Measurements from ENCODE around the gene SPATS2L. TPM values are rescaled to one million over a fixed set of nuclear protein-coding genes. Genes with fewer than 3 reads are reported as not detected.

The SPATS2L gene
- total RNA-seq, 1 donor from 2014 or later, result 79.9 TPM

DNA sequence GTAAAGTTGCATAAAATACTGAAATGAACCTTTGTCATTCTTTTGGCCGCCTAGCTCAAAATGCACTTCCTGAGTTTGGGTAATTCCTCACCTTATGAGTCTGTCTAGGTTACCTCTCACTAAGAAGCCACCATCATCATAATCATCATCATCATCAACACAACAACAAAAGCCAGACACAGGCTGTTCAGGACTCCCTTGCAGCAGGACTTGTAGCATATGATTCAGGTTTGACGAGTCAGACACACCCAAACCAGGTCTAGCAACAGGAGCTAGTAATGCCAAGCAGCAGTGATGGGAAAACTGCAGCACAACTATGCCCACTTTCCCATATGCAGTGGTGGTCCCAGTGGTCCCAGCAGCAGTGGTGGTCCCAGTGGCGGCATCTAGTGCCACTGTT, 216.7 kb downstream of the SPATS2L start:
- Histone ChIP-seq H3K9me3 (ENCODE audit: control insufficient read depth in 3 of 3, low read length in 3 of 3) (no peaks in the 10 kb centered on the region), H3K4me3 (ENCODE audit: low read length in 3 of 3) (no peak overlapping the region), H3K27me3 (ENCODE audit: control insufficient read depth in 3 of 3, insufficient read depth in 3 of 3, low read length in 3 of 3) (peaks cover 4 to 11% (median 5%) of the 10 kb centered on the region in 3 donors), H3K36me3 (ENCODE audit: control insufficient read depth in 3 of 3, insufficient read depth in 3 of 3, low read length in 3 of 3) (no peaks in the 10 kb centered on the region), H3K4me1 (ENCODE audit: control insufficient read depth in 3 of 3, insufficient read depth in 3 of 3, low read length in 3 of 3) (peaks cover 10 to 11% (median 11%) of the 10 kb centered on the region in 3 donors), H3K27ac (ENCODE audit: low read depth, low read length) (no peak overlapping the region), H3K9ac (ENCODE audit: low read depth in 1 of 3, low read length in 3 of 3) (no peak overlapping the region)

DNA sequence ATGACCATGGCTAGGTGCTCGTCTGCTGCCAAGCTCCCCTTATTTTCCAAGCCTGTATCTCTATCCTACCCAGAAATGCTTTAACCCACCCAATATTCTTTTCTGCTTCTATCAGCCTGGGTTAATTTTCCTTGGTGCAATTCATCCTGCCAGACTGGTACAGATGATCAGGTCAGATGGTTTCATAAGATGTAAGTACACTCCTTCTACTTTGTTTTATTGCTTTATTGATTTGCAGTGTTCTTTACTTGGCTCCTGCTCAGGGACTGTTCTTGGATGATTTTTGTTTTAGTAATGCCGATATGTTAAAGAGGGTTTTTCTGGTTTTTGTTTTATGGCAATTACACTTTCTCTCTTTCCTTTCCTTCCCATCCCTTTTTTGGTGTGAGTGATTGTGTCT, 217.1 kb downstream of the SPATS2L start:
- H3K27me3 ChIP-seq (ENCODE audit: control insufficient read depth in 3 of 3, insufficient read depth in 3 of 3, low read length in 3 of 3), result peaks cover 4 to 11% (median 5%) of the 10 kb centered on the region in 3 donors
- no peak overlapping the region for H3K27ac ChIP-seq (ENCODE audit: low read depth, low read length)
- H3K36me3 ChIP-seq (ENCODE audit: control insufficient read depth in 3 of 3, insufficient read depth in 3 of 3, low read length in 3 of 3), result no peaks in the 10 kb centered on the region
- no peaks in the 10 kb centered on the region for H3K9me3 ChIP-seq (ENCODE audit: control insufficient read depth in 3 of 3, low read length in 3 of 3)
- H3K4me1 ChIP-seq (ENCODE audit: control insufficient read depth in 3 of 3, insufficient read depth in 3 of 3, low read length in 3 of 3), result peaks cover 10 to 11% (median 11%) of the 10 kb centered on the region in 3 donors
- H3K4me3 ChIP-seq (ENCODE audit: low read length in 3 of 3), result no peak overlapping the region
- no peak overlapping the region for H3K9ac ChIP-seq (ENCODE audit: low read depth in 1 of 3, low read length in 3 of 3)

DNA sequence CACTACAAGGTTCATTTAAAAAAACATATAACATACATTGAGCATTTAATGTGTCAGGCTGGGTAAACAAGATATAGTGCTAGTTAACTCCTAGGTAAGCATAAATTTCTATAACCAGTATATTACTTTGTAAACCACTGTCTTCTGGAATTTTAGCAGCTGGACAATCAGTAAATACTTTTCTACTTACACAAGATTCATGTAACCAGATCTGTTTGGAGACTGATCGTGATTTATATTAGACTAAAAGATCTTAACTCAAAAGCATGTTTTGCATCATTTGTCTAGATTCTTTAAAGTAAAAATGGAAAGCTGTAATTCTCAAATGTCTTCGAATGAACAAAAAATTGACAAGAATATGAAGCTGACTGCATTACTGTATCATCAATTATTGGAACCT, 218.6 kb downstream of the SPATS2L start:
- no peaks in the 10 kb centered on the region for H3K36me3 ChIP-seq (ENCODE audit: control insufficient read depth in 3 of 3, insufficient read depth in 3 of 3, low read length in 3 of 3)
- H3K4me3 ChIP-seq (ENCODE audit: low read length in 3 of 3), result peak overlapping the region in 2 of 3 donors; percentile 94 to 97
- no peak overlapping the region for H3K27ac ChIP-seq (ENCODE audit: low read depth, low read length)
- peaks cover 10 to 11% (median 11%) of the 10 kb centered on the region in 3 donors for H3K4me1 ChIP-seq (ENCODE audit: control insufficient read depth in 3 of 3, insufficient read depth in 3 of 3, low read length in 3 of 3)
- peaks cover 4 to 11% (median 5%) of the 10 kb centered on the region in 3 donors for H3K27me3 ChIP-seq (ENCODE audit: control insufficient read depth in 3 of 3, insufficient read depth in 3 of 3, low read length in 3 of 3)
- H3K9me3 ChIP-seq (ENCODE audit: control insufficient read depth in 3 of 3, low read length in 3 of 3), result no peaks in the 10 kb centered on the region
- no peak overlapping the region for H3K9ac ChIP-seq (ENCODE audit: low read depth in 1 of 3, low read length in 3 of 3)

DNA sequence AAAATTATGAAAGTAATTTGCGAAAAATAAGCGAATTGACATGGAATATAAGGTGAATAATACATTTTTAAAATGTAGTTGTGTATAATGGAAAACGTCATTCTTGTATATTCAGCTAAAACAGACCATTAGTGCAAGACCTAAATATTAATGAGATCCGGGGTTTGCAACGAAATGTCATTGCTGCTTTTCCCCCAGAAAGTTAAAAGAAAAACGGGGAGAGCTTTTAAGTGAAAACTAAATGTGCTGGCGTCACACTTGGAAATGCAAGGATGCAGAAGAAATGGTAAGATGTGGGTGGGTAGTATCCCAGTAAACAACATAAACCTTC, 219.0 kb downstream of the SPATS2L start:
- H3K9ac ChIP-seq (ENCODE audit: low read depth in 1 of 3, low read length in 3 of 3), result peak overlapping the region; percentile 68 to 84 (median 81)
- H3K9me3 ChIP-seq (ENCODE audit: control insufficient read depth in 3 of 3, low read length in 3 of 3), result no peaks in the 10 kb centered on the region
- H3K27me3 ChIP-seq (ENCODE audit: control insufficient read depth in 3 of 3, insufficient read depth in 3 of 3, low read length in 3 of 3), result peaks cover 4 to 11% (median 5%) of the 10 kb centered on the region in 3 donors
- no peak overlapping the region for H3K27ac ChIP-seq (ENCODE audit: low read depth, low read length)
- peaks cover 10 to 11% (median 11%) of the 10 kb centered on the region in 3 donors for H3K4me1 ChIP-seq (ENCODE audit: control insufficient read depth in 3 of 3, insufficient read depth in 3 of 3, low read length in 3 of 3)
- H3K4me3 ChIP-seq (ENCODE audit: low read length in 3 of 3), result peak overlapping the region; percentile 92 to 97 (median 94)
- no peaks in the 10 kb centered on the region for H3K36me3 ChIP-seq (ENCODE audit: control insufficient read depth in 3 of 3, insufficient read depth in 3 of 3, low read length in 3 of 3)

DNA sequence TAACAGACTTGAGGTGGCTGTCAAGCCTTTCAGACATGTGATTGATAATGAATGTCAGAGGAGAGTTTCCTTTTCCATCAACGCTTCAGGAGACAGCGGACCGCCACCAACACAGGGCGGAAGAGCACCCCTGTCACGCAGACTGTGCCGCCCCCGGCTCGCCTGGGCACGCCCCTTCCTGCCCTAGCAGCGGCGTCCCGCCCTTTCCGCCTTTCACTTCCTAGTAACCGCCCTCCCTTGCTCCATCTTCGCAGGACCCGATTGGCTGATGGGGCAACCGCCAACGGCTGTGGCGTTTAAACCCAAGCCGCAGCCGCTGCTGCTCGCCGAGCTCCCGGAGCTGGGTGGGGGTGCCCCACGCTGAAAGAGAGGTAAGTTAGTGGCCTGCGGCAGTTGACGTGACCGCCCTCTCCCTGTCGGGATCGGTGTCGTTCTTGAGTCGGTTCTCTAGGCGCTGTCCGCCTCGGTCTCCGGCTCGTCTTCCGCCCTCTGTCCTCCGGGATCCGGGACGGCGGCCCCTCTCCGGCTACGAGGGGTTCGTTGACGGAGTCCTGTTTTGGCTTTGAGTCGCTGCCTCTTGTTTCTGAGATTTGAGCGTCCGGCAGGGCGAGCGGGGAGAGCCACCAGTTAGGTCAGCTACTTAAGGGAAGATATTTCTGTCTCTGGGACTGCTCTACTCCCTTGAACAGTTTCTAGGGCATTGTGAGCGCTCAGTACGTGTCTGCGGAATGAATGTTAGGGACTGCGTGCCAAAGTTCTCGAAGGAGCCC, 219.6 kb downstream of the SPATS2L start, which contains the start of gene SGO2:
Gene SGO2, plus strand, starts transcription at position 326 of the 770 bp plus-strand sequence. CDS start 6,769 bp downstream, outside the sequence.
- H3K27ac ChIP-seq (ENCODE audit: low read depth, low read length), result no peak within 1 kb of the TSS
- H3K27me3 ChIP-seq (ENCODE audit: control insufficient read depth in 3 of 3, insufficient read depth in 3 of 3, low read length in 3 of 3), result peaks cover 3 to 11% (median 5%) of the 10 kb centered on the region in 3 donors
- H3K9ac ChIP-seq (ENCODE audit: low read depth in 1 of 3, low read length in 3 of 3), result peak within 1 kb of the TSS; percentile 68 to 84 (median 81)

DNA sequence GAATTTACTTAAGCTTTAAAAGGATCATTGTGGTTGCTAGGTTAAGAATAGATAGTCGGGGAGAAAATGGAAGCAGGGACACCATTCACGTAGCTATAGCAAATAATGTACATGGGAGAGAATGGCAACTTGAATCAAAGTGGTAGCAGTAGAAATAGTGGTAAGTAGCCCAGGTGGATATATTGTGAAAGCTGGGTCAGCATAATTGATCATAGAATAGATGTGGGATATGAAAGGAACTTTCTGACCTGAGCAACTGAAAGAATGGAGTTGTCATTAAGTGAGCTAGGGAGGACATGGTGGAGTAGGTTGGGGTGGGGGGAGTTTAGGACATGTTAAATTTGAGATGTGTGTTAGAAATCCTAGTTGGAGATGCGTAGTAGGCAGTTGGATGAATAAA, 221.7 kb downstream of the SPATS2L start:
- H3K27me3 ChIP-seq (ENCODE audit: control insufficient read depth in 3 of 3, insufficient read depth in 3 of 3, low read length in 3 of 3), result peaks cover 0 to 4% (median 2%) of the 10 kb centered on the region in 3 donors
- H3K9ac ChIP-seq (ENCODE audit: low read depth in 1 of 3, low read length in 3 of 3), result no peak overlapping the region
- H3K9me3 ChIP-seq (ENCODE audit: control insufficient read depth in 3 of 3, low read length in 3 of 3), result no peaks in the 10 kb centered on the region
- H3K36me3 ChIP-seq (ENCODE audit: control insufficient read depth in 3 of 3, insufficient read depth in 3 of 3, low read length in 3 of 3), result no peaks in the 10 kb centered on the region
- H3K4me1 ChIP-seq (ENCODE audit: control insufficient read depth in 3 of 3, insufficient read depth in 3 of 3, low read length in 3 of 3), result peaks cover 10 to 11% (median 11%) of the 10 kb centered on the region in 3 donors
- no peak overlapping the region for H3K4me3 ChIP-seq (ENCODE audit: low read length in 3 of 3)
- H3K27ac ChIP-seq (ENCODE audit: low read depth, low read length), result no peak overlapping the region

More for the DNA sequence above, 219.6 kb downstream of the SPATS2L start, which contains the start of gene SGO2:
- Histone ChIP-seq H3K4me1 (ENCODE audit: control insufficient read depth in 3 of 3, insufficient read depth in 3 of 3, low read length in 3 of 3) (peaks cover 10 to 11% (median 11%) of the 10 kb centered on the region in 3 donors), H3K36me3 (ENCODE audit: control insufficient read depth in 3 of 3, insufficient read depth in 3 of 3, low read length in 3 of 3) (no peaks in the 10 kb centered on the region), H3K4me3 (ENCODE audit: low read length in 3 of 3) (peak within 1 kb of the TSS; percentile 92 to 97 (median 94)), H3K9me3 (ENCODE audit: control insufficient read depth in 3 of 3, low read length in 3 of 3) (no peaks in the 10 kb centered on the region)

Small RNA genes within 50 kb of the gene (small RNA-seq; reads per million reads assigned to genes)
- gene RNY4P34, result 0.09 reads per million

Other genes with a start within 250 kb of the SPATS2L start
- 11.5 TPM for gene KCTD18, start 203.4 kb downstream of the SPATS2L start, total RNA-seq
- gene SGO2, start 219.5 kb downstream of the SPATS2L start, total RNA-seq, result 1.0 TPM

All from skeletal muscle tissue (tissue), 5 donors.